ENCODE measurements around the gene UBE2Z. TPM values are rescaled to one million over a fixed set of nuclear protein-coding genes. Genes with fewer than 3 reads are reported as not detected.

The UBE2Z gene
- total and polyA plus RNA-seq, 2 of the 13 experiments (the other 11 are each of a cell fraction or from before 2014, with no cell fraction given): 63.2 to 122 TPM

DNA sequence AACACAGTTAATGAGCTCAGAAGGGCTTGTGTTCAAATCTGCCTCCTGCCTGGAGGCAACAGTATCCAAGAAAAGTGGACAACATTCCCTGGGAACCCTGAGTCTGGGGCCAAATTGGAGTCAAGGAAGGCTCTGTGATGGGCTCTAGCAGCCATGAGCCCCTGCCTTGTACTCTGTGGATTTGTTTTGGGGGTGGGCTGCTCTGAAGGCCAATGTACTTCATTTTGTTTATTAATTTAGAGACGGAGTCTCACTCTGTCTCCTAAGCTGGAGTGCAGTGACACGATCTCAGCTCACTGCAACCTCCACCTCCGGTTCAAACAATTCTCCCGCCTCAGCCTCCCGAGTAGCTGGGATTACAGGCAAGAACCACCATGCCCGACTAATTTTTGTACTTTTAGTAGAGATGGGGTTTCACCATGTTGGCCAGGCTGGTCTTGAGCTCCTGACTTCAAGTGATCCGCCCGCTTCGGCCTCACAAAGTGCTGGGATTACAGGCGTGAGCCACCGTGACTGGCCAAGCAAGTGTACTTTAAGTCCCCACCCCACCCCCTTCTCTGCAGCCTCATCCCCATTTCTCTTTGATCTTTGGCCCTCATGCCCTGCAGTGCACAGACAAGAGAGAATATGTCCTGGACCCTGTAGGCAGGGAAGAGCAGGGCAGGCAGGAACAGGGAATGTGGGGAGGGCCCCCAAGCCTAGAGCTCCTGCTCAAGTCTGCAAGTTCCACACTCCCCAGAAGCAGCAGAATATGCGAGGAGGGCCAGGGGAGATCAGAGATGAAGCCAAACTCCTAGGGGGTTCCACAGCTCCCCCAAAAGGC lies 62.9 kb downstream of the UBE2Z start (continued):
- TF ChIP-seq ZNF691 (CRISPR knock-in tag; IDR thresholded peaks at IDR 0.05; ENCODE audit: borderline replicate concordance, low read depth) (peak; percentile 87; the same call in 1 of the 2 replicates), JUNB (CRISPR knock-in tag; IDR thresholded peaks at IDR 0.05; ENCODE audit: borderline replicate concordance) (peak; percentile 65; the same call in 1 of the 2 replicates), ZNF274 (CRISPR knock-in tag; IDR thresholded peaks at IDR 0.05) (peak; percentile 56; the same call in 1 of the 2 replicates), KMT2B (CRISPR knock-in tag; IDR thresholded peaks at IDR 0.05) (peak; percentile 74; the same call in 1 of the 2 replicates), ZNF782 (CRISPR knock-in tag; IDR thresholded peaks at IDR 0.05; ENCODE audit: borderline replicate concordance) (no peak), ARID4A (CRISPR knock-in tag; IDR thresholded peaks at IDR 0.05; ENCODE audit: borderline replicate concordance) (no peak; the same call in 1 of the 2 replicates), PBX2 (CRISPR knock-in tag; IDR thresholded peaks at IDR 0.05) (no peak), HMG20A (CRISPR knock-in tag; IDR thresholded peaks at IDR 0.05; ENCODE audit: borderline replicate concordance) (peak; percentile 78), POGK (CRISPR knock-in tag; conservative IDR thresholded peaks at IDR 0.05) (peak; percentile 90; the same call in 1 of the 2 replicates), MEIS2 (CRISPR knock-in tag; IDR thresholded peaks at IDR 0.05) (peak; percentile 31; the same call in 1 of the 2 replicates)
- TF ChIP-seq, protein P1, sequence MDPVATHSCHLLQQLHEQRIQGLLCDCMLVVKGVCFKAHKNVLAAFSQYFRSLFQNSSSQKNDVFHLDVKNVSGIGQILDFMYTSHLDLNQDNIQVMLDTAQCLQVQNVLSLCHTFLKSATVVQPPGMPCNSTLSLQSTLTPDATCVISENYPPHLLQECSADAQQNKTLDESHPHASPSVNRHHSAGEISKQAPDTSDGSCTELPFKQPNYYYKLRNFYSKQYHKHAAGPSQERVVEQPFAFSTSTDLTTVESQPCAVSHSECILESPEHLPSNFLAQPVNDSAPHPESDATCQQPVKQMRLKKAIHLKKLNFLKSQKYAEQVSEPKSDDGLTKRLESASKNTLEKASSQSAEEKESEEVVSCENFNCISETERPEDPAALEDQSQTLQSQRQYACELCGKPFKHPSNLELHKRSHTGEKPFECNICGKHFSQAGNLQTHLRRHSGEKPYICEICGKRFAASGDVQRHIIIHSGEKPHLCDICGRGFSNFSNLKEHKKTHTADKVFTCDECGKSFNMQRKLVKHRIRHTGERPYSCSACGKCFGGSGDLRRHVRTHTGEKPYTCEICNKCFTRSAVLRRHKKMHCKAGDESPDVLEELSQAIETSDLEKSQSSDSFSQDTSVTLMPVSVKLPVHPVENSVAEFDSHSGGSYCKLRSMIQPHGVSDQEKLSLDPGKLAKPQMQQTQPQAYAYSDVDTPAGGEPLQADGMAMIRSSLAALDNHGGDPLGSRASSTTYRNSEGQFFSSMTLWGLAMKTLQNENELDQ (CRISPR knock-in tag; IDR thresholded peaks at IDR 0.05; ENCODE audit: borderline replicate concordance): no peak
- TF ChIP-seq, protein P2, sequence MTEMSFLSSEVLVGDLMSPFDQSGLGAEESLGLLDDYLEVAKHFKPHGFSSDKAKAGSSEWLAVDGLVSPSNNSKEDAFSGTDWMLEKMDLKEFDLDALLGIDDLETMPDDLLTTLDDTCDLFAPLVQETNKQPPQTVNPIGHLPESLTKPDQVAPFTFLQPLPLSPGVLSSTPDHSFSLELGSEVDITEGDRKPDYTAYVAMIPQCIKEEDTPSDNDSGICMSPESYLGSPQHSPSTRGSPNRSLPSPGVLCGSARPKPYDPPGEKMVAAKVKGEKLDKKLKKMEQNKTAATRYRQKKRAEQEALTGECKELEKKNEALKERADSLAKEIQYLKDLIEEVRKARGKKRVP (CRISPR knock-in tag; IDR thresholded peaks at IDR 0.05): peak; percentile 46 to 48; a peak in 1 of 4 replicates
- TF ChIP-seq, protein P3, sequence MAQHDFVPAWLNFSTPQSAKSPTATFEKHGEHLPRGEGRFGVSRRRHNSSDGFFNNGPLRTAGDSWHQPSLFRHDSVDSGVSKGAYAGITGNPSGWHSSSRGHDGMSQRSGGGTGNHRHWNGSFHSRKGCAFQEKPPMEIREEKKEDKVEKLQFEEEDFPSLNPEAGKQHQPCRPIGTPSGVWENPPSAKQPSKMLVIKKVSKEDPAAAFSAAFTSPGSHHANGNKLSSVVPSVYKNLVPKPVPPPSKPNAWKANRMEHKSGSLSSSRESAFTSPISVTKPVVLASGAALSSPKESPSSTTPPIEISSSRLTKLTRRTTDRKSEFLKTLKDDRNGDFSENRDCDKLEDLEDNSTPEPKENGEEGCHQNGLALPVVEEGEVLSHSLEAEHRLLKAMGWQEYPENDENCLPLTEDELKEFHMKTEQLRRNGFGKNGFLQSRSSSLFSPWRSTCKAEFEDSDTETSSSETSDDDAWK (CRISPR knock-in tag; IDR thresholded peaks at IDR 0.05): no peak

Measured in HepG2 (cell line).